Prostate gland (tissue), 2 donors: ENCODE results near the gene DNAAF8.

ENCODE experiments used
- POLR2A ChIP-seq: fragments of 450-650 bp; IDR thresholded peaks from one replicate; pipeline ENCODE4 v1.6.1; 2016; ENCODE audit warnings: antibody characterized with exemption, mild to moderate bottlenecking
- POLR2AphosphoS5 ChIP-seq: sonication (generic); formaldehyde crosslinking; IDR thresholded peaks from one replicate; pipeline ENCODE4 v1.6.1; 2017; ENCODE audit warnings: antibody characterized with exemption
- TF ChIP-seq, protein P1 (sequence below), 4 experiments: fragments of 200-600 bp in 2 of 4; fragments of 450-650 bp in 2 of 4; sonication (generic) in 2 of 4; IDR thresholded peaks; 1 replicate in 3 of 4; 2 replicates in 1 of 4; pipeline ENCODE4 v1.5.1; 2016 to 2019; ENCODE audit warnings: antibody characterized with exemption in 4 of 4, mild to moderate bottlenecking in 2 of 4, moderate library complexity in 2 of 4

DNA sequence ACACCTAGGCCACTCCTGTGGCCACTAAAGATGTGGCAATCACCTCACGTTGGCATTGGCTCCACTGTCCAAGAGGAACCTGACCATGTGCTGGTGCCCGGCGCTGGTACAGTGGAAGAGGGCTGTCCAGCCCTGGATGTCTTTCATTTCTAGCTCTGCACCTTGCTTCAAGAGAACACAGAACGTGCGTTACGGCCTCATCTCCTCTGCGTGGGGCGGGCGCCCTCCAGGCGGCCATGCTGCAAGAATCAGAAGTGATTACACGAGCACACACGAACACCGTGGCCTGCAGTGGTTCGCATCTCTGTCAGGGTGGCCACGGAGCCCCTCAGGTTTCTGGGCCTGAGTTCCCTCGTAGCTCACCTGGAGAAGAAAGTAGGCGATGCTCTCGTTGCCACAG, 7.7 kb upstream of the DNAAF8 start:
- TF ChIP-seq, protein P1, sequence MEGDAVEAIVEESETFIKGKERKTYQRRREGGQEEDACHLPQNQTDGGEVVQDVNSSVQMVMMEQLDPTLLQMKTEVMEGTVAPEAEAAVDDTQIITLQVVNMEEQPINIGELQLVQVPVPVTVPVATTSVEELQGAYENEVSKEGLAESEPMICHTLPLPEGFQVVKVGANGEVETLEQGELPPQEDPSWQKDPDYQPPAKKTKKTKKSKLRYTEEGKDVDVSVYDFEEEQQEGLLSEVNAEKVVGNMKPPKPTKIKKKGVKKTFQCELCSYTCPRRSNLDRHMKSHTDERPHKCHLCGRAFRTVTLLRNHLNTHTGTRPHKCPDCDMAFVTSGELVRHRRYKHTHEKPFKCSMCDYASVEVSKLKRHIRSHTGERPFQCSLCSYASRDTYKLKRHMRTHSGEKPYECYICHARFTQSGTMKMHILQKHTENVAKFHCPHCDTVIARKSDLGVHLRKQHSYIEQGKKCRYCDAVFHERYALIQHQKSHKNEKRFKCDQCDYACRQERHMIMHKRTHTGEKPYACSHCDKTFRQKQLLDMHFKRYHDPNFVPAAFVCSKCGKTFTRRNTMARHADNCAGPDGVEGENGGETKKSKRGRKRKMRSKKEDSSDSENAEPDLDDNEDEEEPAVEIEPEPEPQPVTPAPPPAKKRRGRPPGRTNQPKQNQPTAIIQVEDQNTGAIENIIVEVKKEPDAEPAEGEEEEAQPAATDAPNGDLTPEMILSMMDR (IDR thresholded peaks at IDR 0.05) = no peak
- no peak for TF ChIP-seq POLR2A
- no peak for TF ChIP-seq POLR2AphosphoS5
